Glomerular endothelial cell (primary cell): ENCODE measurements around the gene SUMO3. TPM values are rescaled to one million over a fixed set of nuclear protein-coding genes. Genes with fewer than 3 reads are reported as not detected.
"Not testable (repeated sequence)": the region's sequence is repeated elsewhere in the genome, so short reads cannot be mapped to it uniquely, and the experiment has no call there.

Experiments
- DNase-seq: peaks from one replicate; pipeline ENCODE4 v3.0.0-alpha.2; 2011; ENCODE audit warnings: low read depth, low spot score; ENCODE audit errors: extremely low read depth
- total RNA-seq: library from RNA; depleted of rRNA; stranded (reverse); fragments of >200 nt; gene quantifications from 2 replicates; pipeline ENCODE4 v1.2.3, GENCODE V29; 2015

SUMO3 gene
- total RNA-seq, 1 donor from 2014 or later: 79.2 TPM

DNA sequence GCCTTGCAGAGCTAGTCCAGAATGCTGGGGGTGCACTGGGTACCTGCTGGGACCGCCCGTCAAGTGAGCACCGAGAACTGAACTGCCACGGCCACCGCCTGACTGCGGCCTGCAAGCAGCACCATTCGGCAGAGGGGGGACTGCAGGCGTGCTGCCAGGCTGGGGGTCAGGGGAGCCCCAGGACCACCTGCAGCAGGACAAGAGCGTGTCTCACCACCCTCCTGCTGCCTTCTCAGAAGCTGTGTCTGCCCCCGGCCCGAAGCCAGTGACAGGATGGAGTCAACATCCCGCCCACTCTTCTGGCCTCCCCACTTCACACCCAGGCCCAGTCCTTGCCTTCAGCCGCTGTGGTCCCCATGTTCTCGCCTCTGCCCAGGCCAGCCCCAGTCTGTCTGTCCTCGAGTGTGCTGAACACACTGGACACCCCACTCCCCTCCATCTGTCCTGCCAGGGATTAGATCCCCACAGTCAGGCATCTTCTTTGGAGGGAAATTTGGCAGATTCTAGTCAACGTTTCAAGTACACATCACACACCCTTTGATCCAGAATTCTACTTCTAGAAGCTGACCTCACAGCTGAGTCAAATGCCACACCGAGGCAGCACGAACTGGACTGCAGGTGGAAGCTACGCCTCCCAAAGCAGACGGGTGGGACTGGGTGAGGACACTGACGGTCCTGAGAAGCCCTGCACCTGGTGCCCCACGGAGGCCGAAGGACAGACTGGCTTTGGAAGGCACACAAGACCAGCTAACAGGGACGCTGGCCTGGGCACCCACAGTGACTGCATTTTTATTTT is 29.6 kb upstream of the SUMO3 start:
- no peak for DNase-seq

DNA sequence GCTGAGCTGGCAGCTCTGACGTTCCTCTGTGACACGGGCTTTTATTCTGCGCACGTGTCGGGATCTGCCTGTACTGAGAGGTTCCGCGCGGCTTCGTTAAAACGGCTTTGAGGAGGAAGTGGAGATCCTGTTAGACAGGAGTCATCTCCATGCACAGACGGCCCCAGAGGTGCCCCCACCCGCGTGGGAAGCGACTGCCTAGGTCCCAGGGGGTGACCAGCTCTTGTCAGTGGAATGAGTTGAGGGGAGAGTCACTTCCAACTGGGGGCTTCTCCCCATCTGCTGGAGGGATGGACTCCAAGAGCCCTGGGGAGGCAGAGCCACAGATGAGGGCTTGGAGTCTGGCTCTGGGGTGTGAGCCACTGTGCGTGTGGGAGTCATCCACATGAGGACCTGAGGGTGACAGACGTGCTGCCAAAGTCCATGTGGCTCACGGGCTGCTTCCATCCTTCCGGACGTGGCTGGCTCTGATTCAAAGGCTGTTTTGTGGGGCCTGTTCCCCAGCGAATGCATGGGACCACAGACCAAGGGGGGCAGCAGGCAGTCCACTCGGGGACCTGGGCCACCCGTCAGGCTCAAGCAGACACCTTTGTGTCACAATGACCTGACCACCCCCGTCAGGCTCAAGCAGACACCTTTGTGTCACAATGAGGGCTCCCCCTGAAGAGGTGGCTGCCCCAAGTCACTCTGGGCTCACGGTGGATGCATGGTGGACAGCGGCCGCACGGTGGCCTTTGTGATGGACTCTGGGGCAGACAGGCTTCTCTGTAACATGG is 28.8 kb upstream of the SUMO3 start:
- no peak for DNase-seq

DNA sequence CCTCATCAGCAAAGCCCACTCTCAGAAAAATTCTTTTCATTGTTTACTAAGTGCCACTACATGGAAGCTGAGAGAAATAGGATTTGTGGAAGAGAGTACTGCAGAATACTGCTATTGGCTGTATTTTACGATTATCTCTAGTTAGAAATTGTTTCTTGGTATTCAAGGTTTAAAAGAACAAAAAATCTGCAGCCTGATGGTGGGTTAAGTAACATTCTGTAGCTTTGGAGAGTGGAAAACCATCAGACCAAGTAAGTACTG is 28.3 kb upstream of the SUMO3 start:
- DNase-seq: no peak

DNA sequence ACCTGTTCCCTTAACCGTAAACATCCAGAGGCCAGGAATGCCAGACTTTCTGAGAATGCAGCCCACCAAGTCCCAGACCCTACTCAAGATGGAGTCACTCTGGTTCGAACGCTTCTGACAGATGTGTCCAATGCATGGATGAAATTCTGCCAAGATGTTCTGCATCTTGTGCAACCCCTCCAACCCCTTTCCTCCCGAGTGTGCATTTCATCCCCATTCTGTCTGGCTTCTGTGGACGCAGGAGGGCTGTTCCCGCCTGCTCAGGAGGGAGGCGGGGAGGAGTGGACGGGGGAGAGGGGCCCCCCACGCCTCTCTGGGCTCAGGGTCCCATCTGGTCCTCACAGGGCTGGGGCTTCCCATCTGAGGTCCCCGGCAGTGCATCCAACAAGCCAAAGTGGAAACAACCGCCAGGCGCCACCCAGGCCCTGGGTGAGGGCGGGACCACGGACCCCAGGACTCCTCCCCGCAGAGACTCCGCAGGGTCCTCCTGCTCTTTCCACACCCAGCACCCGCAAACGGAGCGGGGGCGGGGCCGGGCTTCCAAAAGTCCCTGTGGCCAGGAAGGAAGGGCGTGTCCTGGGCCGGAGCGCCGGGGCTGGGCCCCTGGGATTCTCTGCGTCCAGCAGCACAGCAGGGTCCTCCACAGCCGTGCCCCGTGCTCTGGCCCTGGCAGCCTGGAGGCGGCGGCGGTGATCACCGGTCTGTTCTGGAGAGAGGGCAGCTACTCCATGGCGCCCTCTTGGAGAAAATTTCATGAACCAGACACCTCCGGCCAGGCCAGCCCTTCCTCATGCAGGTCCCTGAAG is 27.8 kb upstream of the SUMO3 start:
- no peak for DNase-seq

DNA sequence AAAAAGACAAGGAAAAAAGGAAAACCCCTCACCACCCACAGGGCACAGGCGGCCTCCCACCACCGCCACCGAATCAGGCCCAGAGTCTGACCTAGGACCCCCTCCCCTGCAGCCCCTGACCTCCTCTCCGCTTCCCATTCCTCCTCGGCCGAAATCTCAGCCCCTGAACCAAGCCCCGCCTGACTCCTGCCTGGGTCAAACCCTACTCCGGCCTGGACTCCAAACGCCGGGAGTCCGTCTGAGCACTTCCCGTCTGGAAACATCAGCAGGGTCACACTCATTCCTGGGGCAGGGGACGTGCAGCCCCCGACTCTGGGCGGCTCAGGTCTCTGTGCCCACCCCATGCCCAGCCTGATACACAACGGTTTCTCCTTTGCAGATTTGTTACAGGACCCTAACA is 26.4 kb upstream of the SUMO3 start:
- no peak for DNase-seq

DNA sequence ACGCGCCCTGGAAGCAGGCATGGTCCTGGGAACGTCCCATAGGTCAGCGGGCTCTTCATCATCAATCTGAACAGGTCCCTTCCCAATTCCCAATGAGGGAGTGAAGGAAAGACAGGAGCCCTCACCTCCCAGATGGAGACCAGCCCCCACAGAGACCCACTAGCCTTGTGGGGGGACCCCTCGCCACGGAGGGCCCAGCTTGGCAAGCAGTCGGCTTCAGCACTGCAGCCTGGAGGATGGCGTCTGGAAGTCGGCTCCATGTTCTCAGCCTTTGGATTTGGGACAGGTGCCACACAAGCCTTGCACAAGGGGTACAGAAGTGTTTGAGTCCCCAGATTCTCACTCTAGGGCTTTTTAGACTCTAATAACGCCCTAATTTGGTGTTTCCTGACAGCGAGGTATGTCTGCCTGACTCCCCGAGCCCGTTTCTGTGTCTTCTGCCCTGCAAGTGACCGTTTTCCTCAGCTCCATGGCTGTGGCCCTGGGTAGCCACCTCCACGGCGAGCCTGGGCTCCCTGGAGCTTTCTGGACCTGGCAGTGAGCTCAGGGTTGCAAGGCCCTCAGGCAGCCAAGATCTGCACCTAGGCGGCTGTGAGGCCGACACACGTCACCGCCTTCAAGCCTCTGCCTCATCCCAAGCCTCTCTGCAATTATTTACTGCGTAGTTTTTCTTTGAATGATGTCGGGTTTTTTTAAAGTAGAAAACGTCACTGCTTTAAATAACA is 25.0 kb upstream of the SUMO3 start:
- no peak for DNase-seq

DNA sequence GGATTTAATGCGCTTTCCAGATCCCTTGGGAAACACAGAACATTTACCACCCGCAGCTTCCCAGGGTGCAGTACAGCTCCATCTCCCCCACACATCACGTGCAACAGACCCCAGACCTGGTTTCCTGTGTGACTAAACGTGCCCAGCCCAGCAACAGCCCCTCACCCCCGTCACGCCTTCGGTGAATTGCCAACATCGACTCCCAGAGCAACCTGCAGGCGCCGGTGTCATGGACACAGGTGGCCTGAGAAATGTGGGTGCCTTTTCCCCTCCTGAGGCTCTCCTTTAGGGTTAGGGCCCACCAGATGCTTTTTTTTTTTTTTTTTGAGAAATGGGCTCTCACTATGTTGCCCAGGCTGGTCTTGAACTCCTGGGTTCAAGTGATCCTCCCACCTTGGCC is 24.2 kb upstream of the SUMO3 start:
- no peak for DNase-seq

DNA sequence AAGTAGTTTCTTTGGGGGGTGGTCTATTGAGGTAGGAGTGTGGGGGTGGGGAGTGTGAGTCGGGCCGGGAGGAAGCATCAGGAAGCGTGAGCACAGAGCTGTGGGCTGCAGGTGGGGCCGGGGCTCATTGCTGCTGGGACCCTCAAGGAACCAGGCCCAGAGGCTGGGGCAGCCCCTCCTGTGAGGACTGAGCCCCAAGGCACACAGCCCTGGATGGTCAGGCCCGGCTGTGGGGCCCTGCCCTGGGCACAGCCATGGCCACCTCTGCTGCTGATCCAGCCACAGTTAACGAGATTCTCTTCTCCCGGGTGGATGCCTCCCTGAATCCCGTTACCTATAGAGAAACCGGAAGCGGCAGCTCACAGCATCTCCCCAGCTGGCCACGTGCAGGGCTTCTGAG is 22.9 kb upstream of the SUMO3 start:
- no peak for DNase-seq

DNA sequence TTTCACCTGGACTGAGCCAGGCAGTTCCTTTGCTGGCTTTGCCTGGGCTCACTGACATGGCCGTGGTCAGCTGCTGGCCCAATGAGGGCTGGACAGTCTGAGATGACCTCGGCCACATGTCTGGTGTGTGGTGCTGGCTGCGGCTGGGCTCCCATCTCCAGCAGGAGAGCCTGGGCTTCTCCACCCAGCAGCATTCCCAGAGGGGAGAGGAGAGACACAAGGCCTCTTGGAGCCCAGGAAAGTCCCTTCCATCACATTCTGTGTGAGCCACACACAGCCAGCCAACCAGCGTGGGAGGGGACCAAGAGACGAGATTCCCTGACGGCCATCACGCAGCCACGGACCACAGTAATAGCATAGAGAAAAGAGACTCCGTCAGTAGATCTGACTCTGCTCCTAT is 21.1 kb upstream of the SUMO3 start:
- DNase-seq: no peak

DNA sequence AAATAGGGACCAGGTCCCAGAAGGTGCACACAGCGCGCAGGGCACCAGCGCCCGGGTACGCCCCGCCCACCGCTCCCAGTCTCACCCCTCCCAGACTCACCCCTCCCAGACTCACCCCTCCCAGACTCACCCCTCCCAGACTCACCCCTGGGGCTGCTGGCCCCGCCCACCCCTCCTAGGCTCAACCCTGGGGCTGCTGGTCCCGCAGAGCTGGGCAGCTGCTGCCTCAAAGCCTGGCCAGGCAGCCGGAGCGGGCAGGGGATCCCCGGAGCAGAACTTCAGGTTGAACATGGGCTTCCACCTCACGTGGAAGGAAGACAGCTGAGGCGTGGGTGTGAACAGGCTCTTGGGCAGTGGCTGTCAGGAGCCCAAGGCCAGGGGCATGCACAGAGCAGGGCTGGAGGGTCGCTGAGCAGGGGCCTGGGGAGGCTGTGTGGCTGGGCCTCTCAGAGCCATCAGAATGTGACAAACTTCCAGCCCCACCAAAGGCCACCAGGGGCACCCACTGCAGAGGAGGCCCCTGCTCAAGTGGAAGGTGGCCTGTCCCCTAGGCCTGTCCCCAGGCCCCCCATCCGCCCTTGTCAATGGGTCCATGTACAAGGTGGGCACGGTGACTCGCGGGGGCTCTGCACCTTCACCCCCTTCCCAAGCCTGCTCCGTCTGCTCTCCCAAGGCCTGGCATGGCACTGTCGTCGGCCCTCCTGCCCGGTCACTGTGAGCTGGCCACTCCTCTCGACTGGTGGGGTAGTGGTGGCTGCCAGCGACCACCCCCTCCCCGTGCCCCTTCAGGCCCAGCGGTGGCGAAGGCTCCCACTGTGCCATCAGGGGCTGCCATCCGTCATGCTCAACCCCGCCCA is 20.4 kb upstream of the SUMO3 start:
- DNase-seq: no peak

DNA sequence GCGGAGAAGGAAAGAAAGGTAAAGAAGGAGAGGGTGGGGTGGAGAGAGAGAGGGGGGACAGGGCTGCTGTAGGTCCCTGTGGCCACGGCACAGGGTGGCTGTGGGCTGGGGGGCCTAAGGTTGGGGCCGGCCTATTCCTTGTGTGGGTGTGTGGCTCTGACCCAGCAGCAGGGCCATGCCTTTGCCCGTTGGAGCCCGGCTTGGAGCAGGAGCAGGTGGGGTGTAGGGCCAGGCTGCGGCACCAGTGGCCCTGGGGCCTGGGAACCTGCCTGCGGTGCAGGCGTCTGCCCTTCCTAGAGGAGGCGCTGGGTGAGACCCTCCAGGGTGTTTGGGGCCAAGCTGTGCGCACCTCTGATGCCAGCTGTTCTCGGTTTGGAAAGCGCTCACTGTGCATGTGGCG is 19.7 kb upstream of the SUMO3 start:
- no peak for DNase-seq

DNA sequence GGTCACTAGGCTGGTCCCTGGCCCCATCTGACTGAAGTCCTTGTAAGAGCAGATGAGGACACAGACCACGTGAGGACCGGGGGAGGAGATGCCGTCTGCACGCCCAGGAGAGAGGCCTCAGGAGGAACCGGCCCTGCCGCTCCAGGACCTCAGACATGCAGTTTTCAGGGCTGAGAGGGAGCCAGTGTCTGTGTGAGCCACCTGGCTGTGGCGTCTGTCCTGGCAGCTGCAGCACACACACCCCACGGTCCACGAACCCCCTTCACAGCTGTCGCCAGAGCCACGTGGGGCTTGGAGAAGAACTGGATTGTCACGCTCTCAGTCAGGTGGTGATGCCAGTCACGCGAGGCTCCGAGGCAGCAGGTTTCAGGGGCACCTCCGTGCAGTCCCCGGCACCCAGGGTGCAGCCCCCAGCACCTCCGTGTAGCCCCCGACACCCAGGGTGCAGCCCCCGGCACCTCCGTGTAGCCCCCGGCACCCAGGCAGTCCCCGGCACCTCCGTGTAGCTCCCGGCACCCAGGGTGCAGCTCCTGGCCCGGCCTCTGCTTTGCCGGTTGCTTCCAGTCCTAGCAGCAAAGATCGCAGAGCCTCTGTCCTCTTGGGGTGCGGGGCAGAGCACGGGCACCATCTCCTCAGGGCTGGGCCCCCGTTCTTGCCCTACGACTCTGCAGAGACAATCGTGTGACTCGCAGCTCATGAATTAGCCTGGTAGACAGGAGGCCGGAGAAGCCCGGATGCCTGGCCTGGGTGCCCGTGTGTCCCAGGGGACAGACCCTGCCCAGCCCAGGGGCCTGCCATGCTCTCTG is 19.0 kb upstream of the SUMO3 start:
- no peak for DNase-seq

DNA sequence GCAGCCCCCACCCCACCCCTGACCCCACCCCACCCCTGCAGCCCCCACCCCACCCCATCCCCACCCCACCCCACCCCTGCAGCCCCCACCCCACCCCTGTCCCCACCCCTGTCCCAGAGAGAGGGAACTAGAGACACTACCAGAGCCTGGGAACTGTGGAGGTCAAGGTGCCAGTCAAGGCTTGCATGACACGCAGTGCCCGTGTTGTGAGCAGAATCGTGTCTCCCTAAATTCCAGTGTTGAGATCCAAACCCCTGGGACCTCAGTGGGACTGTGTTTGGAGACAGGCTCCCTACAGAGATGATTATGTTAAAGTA is 18.4 kb upstream of the SUMO3 start:
- DNase-seq: no peak

DNA sequence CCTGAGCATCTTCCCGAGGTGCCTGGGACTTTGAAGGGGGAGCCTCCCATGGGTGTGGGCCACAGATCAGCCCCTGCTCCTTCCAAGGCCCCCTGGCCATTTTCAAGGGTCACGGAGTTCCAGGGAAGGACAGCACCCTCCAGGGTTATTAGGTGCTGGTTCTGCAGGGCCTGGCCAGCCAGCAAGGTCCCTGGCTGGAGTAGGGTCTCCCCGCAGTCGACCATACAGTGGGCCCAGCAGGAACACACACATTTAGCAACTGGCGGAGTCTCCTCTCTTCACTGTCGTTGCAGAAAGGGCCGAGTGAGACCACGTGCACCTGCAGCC is 17.7 kb upstream of the SUMO3 start:
- no peak for DNase-seq

DNA sequence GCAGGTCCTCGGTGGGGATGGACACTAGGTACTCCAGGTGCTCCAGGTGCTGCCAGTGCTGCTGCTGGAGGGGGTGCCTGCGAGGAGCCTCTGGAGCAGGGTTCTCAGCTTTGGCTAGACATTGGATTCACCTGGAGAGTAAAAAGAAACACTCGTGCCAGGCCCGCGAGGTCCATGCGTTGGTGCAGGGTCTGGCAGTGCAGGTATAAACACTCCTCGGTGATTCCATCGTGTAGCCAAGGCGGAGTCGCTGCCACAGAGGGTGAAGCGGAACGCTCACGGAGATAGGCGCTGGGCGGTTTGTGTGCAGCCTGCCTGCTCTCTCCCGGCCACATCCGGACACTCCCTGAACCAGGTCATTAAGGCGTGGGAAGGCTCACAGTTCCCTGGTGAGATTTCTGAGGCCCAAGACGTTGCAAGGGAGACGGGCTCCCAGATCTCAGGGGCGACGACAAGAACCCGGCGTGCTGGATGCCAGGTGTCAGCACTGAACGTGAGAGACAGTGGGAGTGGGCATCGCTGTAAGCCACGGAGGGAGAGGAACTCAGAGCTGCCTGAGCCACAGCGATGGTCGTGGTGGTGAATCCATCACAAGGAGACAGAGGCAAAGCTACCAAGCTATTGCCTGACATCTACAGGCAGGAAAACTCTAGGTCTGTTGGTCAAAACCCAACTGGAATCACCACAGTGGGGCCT is 17.2 kb upstream of the SUMO3 start:
- no peak for DNase-seq

DNA sequence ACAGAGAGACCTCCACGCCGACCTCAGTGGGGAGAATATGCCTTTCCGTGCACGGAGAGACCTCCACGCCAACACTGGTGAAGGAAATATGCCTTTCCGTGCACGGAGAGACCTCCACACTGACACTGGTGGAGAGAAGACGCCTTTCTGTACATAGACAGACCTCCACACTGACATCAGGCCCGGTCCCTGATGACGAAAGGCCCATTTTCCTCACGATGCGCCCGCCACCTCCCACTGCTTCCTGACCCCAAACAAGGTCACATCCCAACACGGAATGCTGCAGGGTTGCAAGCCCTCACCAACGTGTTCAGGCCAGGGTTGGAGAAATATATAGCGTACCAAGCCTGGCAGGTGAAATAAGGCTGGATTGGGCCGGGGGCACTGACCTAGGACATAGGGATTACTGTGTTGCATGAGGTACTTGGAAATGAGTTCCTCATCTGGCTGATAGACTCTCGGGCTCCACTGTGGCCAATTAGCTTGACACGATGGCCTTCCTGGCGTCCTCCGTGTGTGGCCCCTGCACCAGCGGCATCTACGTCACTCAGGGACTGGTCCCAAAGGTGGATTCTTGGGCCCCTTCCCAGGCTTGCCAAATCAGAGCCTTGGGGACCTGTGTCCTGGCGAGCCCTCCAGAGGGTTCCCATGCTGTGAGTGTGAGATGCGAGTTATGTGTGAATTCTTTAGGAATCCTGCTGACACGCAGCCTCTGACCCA is 16.5 kb upstream of the SUMO3 start:
- DNase-seq: no peak

DNA sequence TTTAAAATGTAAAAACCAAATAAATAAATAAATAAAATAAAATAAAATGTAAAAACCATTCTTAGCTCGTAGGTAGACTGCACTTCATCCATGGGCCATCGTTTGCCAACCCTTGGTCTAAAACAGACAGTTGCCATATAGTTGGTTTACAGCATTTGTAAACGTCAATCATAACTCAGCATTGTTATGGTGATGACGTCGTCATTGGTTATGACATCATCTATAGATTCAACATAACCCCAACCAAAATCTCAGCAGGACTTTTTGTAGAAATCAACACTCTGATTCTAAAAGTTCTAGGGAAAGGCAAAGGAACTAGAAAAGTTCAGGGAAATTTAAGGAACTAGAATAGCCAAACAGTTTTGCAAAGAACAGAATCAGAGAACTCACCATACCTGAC is 15.8 kb upstream of the SUMO3 start:
- no peak for DNase-seq

DNA sequence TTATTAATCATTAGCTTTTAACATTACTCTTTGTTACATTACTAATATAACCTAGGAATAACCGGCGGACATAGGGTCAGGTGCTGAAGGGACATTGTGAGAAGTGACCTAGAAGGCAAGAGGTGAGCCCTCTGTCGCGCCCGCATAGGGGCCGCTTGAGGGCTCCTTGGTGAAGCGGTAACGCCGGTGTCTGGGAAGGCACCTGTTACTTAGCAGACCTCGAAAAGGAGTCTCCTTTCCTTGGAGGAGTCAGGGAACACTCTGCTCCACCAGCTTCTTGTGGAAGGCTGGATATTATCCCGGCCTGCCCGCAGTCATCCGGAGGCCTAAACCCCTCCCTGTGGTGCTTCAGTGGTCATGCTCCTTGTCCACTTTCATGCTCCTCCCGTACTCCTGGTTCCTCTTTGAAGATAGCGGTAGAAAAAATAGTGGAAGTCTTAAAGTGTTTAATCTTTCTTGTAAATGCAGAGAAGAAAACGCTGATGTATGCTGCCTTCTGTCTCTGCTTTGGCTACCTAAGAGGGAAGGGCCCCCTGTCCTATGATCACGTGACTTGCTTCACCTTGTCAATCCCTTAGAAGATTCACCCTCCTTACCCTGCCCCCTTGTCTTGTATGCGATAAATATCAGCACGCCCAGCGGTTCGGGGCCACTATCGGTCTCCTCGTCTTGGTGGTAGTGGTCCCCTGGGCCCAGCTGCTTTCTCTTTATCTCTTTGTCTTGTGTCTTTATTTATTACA is 14.8 kb upstream of the SUMO3 start:
- not testable (repeated sequence) for DNase-seq
